GM12864 (cell line): ENCODE data around the gene SART3.

Source experiments
- DNase-seq: peaks from one replicate; pipeline ENCODE4 v3.0.0-alpha.2; 2011; ENCODE audit warnings: low read depth
- H3K4me3 ChIP-seq: 2 replicates; pipeline ENCODE4 v1.5.1; 2011; ENCODE audit warnings: mild to moderate bottlenecking, low read depth, low read length, control low read depth
- CTCF ChIP-seq: IDR thresholded peaks from 2 replicates; pipeline ENCODE4 v1.5.1; 2011; ENCODE audit warnings: low read depth, mild to moderate bottlenecking, moderate library complexity, low read length, control low read depth, inconsistent platforms; ENCODE audit errors: missing control alignments

The SART3 gene

GRCh38 chr12:108600702-108601007 lies 39.7 kb upstream of the SART3 start:
- H3K4me3 ChIP-seq, result no peak overlapping the region
- TF ChIP-seq CTCF, result no peak
- no peak for DNase-seq

GRCh38 chr12:108599948-108600701 lies 39.2 kb upstream of the SART3 start:
- TF ChIP-seq CTCF, result no peak
- no peak overlapping the region for H3K4me3 ChIP-seq
- no peak for DNase-seq

DNA sequence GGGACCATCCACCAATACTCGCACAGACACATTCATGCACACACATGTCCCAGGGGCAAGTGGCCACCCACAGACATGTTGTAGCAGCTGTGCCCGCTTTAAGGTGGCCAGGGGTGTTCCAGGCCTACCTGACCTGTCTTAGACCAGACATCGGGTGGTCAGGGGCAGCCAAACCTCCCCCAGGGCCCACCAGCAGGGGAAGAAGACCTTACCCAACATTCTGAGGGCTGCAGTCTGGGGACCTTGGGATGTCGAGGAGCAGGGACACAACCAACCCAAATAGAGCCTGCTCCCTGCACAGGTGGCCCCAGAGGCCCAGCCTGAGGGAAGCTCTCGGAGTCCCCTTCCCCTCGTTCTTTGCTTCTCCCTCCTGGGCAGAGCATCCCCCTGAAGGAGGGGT lies 38.6 kb upstream of the SART3 start:
- DNase-seq, result no peak
- no peak overlapping the region for H3K4me3 ChIP-seq
- TF ChIP-seq CTCF, result no peak

DNA sequence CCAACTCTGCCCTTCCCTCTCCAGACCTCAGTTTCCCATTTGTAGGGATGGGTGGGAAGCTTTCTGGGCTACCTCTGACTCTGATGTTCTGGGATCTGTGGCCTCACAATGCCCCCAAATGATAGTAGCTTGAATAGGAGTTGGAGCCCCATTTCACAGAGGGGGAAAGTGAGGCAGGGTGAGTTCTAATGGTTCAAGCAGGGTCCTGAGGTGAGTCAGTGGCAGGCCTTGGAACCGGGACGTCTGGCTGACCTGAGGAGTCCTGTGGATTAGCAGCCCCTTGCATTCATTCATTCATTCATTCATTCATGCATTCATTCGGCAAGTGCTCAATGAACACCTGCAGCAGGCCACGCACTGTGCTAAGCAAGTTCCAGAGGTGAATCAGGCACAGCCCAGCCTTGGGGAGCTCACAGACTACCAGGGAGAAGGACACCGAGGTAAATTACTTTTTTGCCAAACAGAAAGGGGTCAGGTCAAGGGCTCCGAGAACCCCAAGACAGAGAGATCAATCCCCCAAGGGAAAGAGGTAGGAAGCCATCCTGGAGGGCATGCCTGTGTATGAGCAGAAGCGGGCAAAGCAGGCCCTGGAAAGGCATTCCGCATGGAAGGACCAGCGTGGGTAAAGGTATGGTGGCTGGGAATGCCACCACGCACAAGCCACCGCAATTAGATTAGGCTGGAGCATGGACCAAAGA lies 37.7 kb upstream of the SART3 start:
- DNase-seq, result no peak
- no peak overlapping the region for H3K4me3 ChIP-seq
- TF ChIP-seq CTCF, result no peak

DNA sequence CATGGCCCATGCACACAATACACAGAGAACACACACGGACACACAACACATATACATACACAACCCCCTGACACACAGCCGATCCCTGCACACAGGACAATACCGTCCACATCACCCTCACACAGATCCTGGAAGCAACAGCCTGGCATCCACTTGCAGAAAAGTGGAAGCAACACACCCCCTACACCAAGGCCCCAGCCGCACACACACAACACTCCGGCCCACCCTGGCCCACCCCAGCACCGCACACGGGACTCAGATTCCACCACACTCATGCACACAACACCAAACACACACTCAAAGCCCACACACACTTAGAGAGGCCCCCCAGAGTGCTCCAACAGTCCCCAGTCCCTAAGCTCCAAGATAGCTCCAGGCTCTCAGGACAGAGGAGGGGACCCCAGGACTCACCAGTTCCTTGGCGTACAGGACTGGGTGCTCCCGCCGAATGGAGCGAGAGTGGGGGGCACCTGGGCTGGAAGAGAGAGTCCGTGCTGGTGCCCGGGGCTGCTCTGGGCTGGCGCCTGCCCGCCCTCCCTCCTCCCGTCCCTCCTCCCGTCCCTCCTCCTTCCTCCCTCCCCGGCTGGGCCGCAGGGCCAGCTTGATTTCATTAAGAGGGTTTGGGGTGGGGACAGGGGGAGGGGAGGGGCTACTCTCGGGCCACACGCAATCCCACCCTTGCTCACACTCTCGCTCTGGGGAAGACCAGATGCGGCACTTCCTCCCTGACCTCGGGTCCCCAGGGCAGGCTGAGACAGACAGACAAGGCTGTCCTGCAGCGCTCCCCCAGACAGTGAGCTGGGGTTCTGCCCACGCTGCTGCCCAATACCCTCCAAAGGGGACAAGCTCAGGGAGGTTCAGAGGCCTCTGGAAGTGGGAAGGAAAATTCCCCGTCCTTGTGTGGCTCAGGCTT lies 36.8 kb upstream of the SART3 start, which contains the start of gene TMEM119:
TSS of gene TMEM119 (minus strand) at position 526 of the 913 bp plus-strand sequence. CDS start 5,701 bp downstream, outside the sequence.
- TF ChIP-seq CTCF, result no peak
- no peak for DNase-seq
- no peak within 1 kb of the TSS for H3K4me3 ChIP-seq

DNA sequence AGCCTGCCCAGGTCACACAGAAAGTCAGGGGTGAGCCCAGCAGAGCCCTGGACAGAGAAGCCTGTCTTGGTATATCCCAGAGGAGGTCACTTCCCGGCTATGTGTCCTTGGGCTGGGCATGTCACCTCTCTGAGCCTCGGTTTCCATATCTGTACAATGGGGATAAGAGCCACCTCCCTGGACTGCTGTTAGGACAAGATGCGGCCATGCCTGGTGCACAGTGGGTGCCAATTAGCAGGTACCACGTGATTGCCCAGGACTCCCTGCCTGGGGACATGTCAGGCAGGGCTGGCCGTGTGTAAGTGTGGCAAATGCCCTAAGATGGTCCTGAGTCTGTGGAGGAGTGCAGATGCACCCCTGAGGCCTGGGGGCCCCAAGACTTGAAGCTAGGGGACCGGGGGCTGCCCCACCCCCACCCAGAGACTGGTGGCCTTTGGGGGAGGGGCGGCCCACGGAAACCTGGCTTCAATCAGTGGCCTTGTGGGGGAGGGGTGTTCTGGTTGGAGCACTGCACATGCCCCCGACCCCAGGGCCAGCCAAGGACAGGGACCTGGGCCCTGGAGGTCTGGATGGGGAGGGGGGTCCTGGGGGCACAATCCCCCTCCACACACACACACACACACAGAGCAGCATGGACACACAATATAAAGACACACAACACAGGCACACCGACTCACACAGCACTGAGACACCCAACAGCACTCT lies 36.0 kb upstream of the SART3 start:
- no peak for DNase-seq
- TF ChIP-seq CTCF, result no peak
- no peak overlapping the region for H3K4me3 ChIP-seq
